PC-3 (cell line): ENCODE results near the gene CNTFR. TPM values are rescaled to one million over a fixed set of nuclear protein-coding genes. Genes with fewer than 3 reads are reported as not detected.

Experiments used
- ATAC-seq: fragments of 200-7000 bp; cut with Tn5 transposase; 2 replicates; pipeline ENCODE4 v1.9.1; 2020; ENCODE audit warnings: mild to moderate bottlenecking, moderate library complexity
- BruUV-seq: library from RNA; stranded (reverse); fragments of 400-500 nt; replicated peaks from 2 replicates; lab custom pipeline; 2021; lab: Mats Ljungman, UMichigan
- CTCF ChIA-PET: fragments of 300-600 bp; sonication (Branson Sonifier 250); formaldehyde crosslinking; loops from one replicate; lab custom pipeline; 2022; ENCODE audit warnings: antibody characterized with exemption; lab: Charles Lee
- POLR2A ChIA-PET: fragments of 300-600 bp; sonication (Branson Sonifier 250); formaldehyde crosslinking; loops from one replicate; lab custom pipeline; 2022; ENCODE audit warnings: antibody characterized with exemption; ENCODE audit not compliant: unreplicated experiment; lab: Charles Lee
- DNase-seq: peaks from one replicate; pipeline ENCODE4 v3.0.0-alpha.2; 2015
- H2AFZ ChIP-seq: fragments of 300-600 bp; sonication (generic); 2 replicates; pipeline ENCODE4 v1.6.0; 2016; ENCODE audit warnings: antibody characterized with exemption, low read length
- H3F3A ChIP-seq: fragments of 300-600 bp; sonication (generic); one replicate; pipeline ENCODE4 v1.6.0; 2017; ENCODE audit warnings: antibody characterized with exemption, low read length, control low read depth, mild to moderate bottlenecking; ENCODE audit not compliant: unreplicated experiment
- H3K27ac ChIP-seq: fragments of 300-600 bp; sonication (generic); 2 replicates; pipeline ENCODE4 v1.5.1; 2016; ENCODE audit warnings: mild to moderate bottlenecking, low read length
- H3K27me3 ChIP-seq: fragments of 300-600 bp; sonication (generic); 2 replicates; pipeline ENCODE4 v1.6.1; 2016; ENCODE audit warnings: low read length, mixed read lengths
- H3K36me3 ChIP-seq: fragments of 300-600 bp; sonication (generic); 2 replicates; pipeline ENCODE4 v1.6.1; 2016; ENCODE audit warnings: low read depth, mixed run types, low read length, mixed read lengths
- H3K4me1 ChIP-seq: fragments of 300-600 bp; sonication (generic); 2 replicates; pipeline ENCODE4 v1.5.1; 2016; ENCODE audit warnings: low read length; ENCODE audit not compliant: insufficient read depth
- H3K4me2 ChIP-seq: fragments of 300-600 bp; sonication (generic); 2 replicates; pipeline ENCODE4 v1.6.0; 2016; ENCODE audit warnings: low read length
- H3K4me3 ChIP-seq: fragments of 300-600 bp; sonication (generic); 2 replicates; pipeline ENCODE4 v1.5.1; 2016; ENCODE audit warnings: mild to moderate bottlenecking, low read length, mixed read lengths
- H3K79me2 ChIP-seq: fragments of 300-600 bp; sonication (generic); 2 replicates; pipeline ENCODE4 v1.6.1; 2017; ENCODE audit warnings: low read length, mixed read lengths
- H3K9ac ChIP-seq: fragments of 300-600 bp; sonication (generic); 2 replicates; pipeline ENCODE4 v1.6.0; 2016; ENCODE audit warnings: mild to moderate bottlenecking, low read length
- H3K9me2 ChIP-seq: fragments of 300-600 bp; sonication (generic); replicated peaks from 2 replicates; pipeline ENCODE4 v1.6.1; 2016; ENCODE audit warnings: mixed run types, low read length, mixed read lengths
- H3K9me3 ChIP-seq: fragments of 300-600 bp; sonication (generic); 2 replicates; pipeline ENCODE4 v1.6.1; 2016; ENCODE audit warnings: low read length, mixed read lengths
- H4K20me1 ChIP-seq: fragments of 300-600 bp; sonication (generic); 2 replicates; pipeline ENCODE4 v1.6.1; 2016; ENCODE audit warnings: low read length, mixed read lengths
- CTCF ChIP-seq: fragments of 300-600 bp; sonication (generic); conservative IDR thresholded peaks from 2 replicates; pipeline ENCODE4 v1.5.1; 2017; ENCODE audit warnings: antibody characterized with exemption, low read depth, mild to moderate bottlenecking, low read length
- EZH2 ChIP-seq: fragments of 300-600 bp; sonication (generic); IDR thresholded peaks from one replicate; pipeline ENCODE4 v1.6.1; 2017; ENCODE audit warnings: antibody characterized with exemption, mild to moderate bottlenecking, low read length; ENCODE audit not compliant: unreplicated experiment
- EZH2phosphoT487 ChIP-seq: fragments of 300-600 bp; sonication (generic); IDR thresholded peaks from 2 replicates; pipeline ENCODE4 v1.6.1; 2018; ENCODE audit warnings: mild to moderate bottlenecking, antibody characterized with exemption, low read length, borderline replicate concordance
- intact Hi-C: fragments of 100-400 bp; cut with micrococcal nuclease; formaldehyde crosslinking; loops from 2 replicates; pipeline ENCODE4 v1.9.0; 2023
- total RNA-seq: library from RNA; depleted of rRNA; stranded (reverse); fragments of >200 nt; gene quantifications from 2 replicates; pipeline ENCODE4 v1.2.3, GENCODE V29; 2014

CNTFR gene
- total RNA-seq, 1 experiment from 2014 or later: not detected

- Histone ChIP-seq H3F3A (no peaks in the 10 kb centered on the region), H3K9me2 (no peaks in the 10 kb centered on the region), H4K20me1 (no peaks in the 10 kb centered on the region), H3K9me3 (no peaks in the 10 kb centered on the region), H3K27me3 (no peaks in the 10 kb centered on the region), H3K79me2 (no peaks in the 10 kb centered on the region), H2AFZ (no peak overlapping the region), H3K4me3 (no peak overlapping the region), H3K4me1 (no peaks in the 10 kb centered on the region), H3K9ac (no peak overlapping the region), H3K4me2 (no peak overlapping the region), H3K36me3 (no peaks in the 10 kb centered on the region), H3K27ac (no peak overlapping the region)
- ChIA-PET POLR2A (no interaction called here), CTCF (no interaction called here)
- DNase-seq: no peak
- intact Hi-C loops: no loop called here
- no TSS peak for BruUV-seq
- no peak for ATAC-seq
- TF ChIP-seq EZH2 (no peak), CTCF (no peak), EZH2phosphoT487 (no peak)
Measured at GRCh38 chr9:34568133-34568532, 21.4 kb downstream of the CNTFR start.

GRCh38 chr9:34566972-34567371 is 22.6 kb downstream of the CNTFR start:
- H3K4me1 ChIP-seq: no peaks in the 10 kb centered on the region
- H2AFZ ChIP-seq: no peak overlapping the region
- no peaks in the 10 kb centered on the region for H3K79me2 ChIP-seq
- no TSS peak for BruUV-seq
- no peak overlapping the region for H3K27ac ChIP-seq
- no peak for DNase-seq
- no peak overlapping the region for H3K4me2 ChIP-seq
- no peak for ATAC-seq
- no peaks in the 10 kb centered on the region for H4K20me1 ChIP-seq
- no peak overlapping the region for H3K9ac ChIP-seq
- H3K27me3 ChIP-seq: no peaks in the 10 kb centered on the region
- H3K9me2 ChIP-seq: no peaks in the 10 kb centered on the region
- H3K4me3 ChIP-seq: no peak overlapping the region
- no peaks in the 10 kb centered on the region for H3F3A ChIP-seq
- H3K9me3 ChIP-seq: no peaks in the 10 kb centered on the region
- ChIA-PET CTCF (no interaction called here), POLR2A (no interaction called here)
- intact Hi-C loops: no loop called here
- H3K36me3 ChIP-seq: no peaks in the 10 kb centered on the region
- TF ChIP-seq EZH2phosphoT487 (no peak), EZH2 (no peak), CTCF (no peak)

GRCh38 chr9:34566322-34566721 is 23.2 kb downstream of the CNTFR start:
- TF ChIP-seq EZH2 (no peak), EZH2phosphoT487 (no peak), CTCF (no peak)
- BruUV-seq: no TSS peak
- Histone ChIP-seq H3K79me2 (no peaks in the 10 kb centered on the region), H3K4me2 (no peak overlapping the region), H3K27me3 (no peaks in the 10 kb centered on the region), H2AFZ (no peak overlapping the region), H3K4me1 (no peaks in the 10 kb centered on the region), H4K20me1 (no peaks in the 10 kb centered on the region), H3K27ac (no peak overlapping the region), H3K9ac (no peak overlapping the region), H3F3A (no peaks in the 10 kb centered on the region), H3K36me3 (no peaks in the 10 kb centered on the region), H3K9me3 (no peaks in the 10 kb centered on the region), H3K4me3 (no peak overlapping the region), H3K9me2 (no peaks in the 10 kb centered on the region)
- DNase-seq (no peak), ATAC-seq (no peak)
- ChIA-PET POLR2A (no interaction called here), CTCF (no interaction called here)
- intact Hi-C loops: no loop called here
